ENCODE measurements around the gene CDYL2. TPM values are rescaled to one million over a fixed set of nuclear protein-coding genes. Genes with fewer than 3 reads are reported as not detected.

Gene CDYL2
- total RNA-seq, 1 donor from 2014 or later = 26.5 TPM

DNA sequence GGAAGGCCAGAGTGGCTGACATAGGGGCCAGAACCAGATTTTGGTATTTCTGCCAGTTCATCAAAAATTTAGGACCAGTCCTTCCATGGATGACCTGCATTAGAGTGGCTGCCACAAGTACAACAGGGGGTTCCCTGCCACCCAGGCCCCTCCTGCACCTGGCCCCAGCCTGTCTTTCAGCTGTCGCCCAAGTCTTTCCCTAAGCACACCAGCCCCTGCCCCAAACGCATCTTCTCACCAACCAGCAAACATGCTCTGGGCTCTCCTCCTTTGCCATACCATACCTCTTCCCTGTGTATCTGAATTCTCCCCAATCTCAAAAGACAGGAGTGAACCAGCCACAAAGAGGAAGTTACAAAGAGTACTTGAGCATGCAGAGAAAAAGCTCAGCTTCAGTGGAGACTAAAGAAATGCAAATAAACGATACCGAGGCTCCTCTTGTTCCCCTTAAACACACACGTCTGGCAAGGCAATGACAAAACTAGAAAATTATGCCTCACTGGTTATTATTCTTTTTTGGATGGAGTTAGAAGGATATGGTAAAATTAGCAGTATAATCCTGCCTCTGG lies 133.0 kb downstream of the CDYL2 start:
- Histone ChIP-seq H3K36me3 (ENCODE audit: insufficient read depth, low read length) (no peaks in the 10 kb centered on the region), H4K20me1 (ENCODE audit: insufficient read depth, low read length) (peaks cover 9% of the 10 kb centered on the region), H3K4me2 (ENCODE audit: low read length) (no peak overlapping the region), H3K9me3 (ENCODE audit: insufficient read depth, low read depth, low read length) (no peaks in the 10 kb centered on the region), H3K79me2 (ENCODE audit: insufficient read depth, low read length) (no peaks in the 10 kb centered on the region), H3K4me1 (ENCODE audit: insufficient read depth, low read length) (no peaks in the 10 kb centered on the region), H3K27ac (ENCODE audit: low read depth, low read length) (no peak overlapping the region), H3K4me3 (ENCODE audit: insufficient read depth, low read depth, low read length) (no peak overlapping the region), H2AFZ (ENCODE audit: low read depth, low read length) (no peak overlapping the region), H3K9ac (ENCODE audit: low read length) (no peak overlapping the region), H3K27me3 (ENCODE audit: insufficient read depth, low read length) (no peaks in the 10 kb centered on the region)
- peaks cover 20% of the 10 kb centered on the region for H3K36me3 Mint-ChIP-seq (ENCODE audit: low read depth, unreplicated experiment)
- FAIRE-seq (no peak), DNase-seq (ENCODE audit: low read depth) (no peak)
- H3K9me3 Mint-ChIP-seq (ENCODE audit: unreplicated experiment) = no peaks in the 10 kb centered on the region
- no peak for TF ChIP-seq EZH2 (IDR thresholded peaks at IDR 0.05; ENCODE audit: insufficient read depth, low read length)
- TF ChIP-seq, protein P1, sequence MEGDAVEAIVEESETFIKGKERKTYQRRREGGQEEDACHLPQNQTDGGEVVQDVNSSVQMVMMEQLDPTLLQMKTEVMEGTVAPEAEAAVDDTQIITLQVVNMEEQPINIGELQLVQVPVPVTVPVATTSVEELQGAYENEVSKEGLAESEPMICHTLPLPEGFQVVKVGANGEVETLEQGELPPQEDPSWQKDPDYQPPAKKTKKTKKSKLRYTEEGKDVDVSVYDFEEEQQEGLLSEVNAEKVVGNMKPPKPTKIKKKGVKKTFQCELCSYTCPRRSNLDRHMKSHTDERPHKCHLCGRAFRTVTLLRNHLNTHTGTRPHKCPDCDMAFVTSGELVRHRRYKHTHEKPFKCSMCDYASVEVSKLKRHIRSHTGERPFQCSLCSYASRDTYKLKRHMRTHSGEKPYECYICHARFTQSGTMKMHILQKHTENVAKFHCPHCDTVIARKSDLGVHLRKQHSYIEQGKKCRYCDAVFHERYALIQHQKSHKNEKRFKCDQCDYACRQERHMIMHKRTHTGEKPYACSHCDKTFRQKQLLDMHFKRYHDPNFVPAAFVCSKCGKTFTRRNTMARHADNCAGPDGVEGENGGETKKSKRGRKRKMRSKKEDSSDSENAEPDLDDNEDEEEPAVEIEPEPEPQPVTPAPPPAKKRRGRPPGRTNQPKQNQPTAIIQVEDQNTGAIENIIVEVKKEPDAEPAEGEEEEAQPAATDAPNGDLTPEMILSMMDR (IDR thresholded peaks at IDR 0.05; ENCODE audit: insufficient read depth, low read depth, low read length) = no peak
- H3K27me3 Mint-ChIP-seq (ENCODE audit: low read depth, unreplicated experiment) = no peaks in the 10 kb centered on the region
- no peak overlapping the region for H3K27ac Mint-ChIP-seq (ENCODE audit: unreplicated experiment)
- H3K4me3 Mint-ChIP-seq (ENCODE audit: unreplicated experiment) = no peak overlapping the region
- no peaks in the 10 kb centered on the region for H3K4me1 Mint-ChIP-seq (ENCODE audit: low read depth, unreplicated experiment)

DNA sequence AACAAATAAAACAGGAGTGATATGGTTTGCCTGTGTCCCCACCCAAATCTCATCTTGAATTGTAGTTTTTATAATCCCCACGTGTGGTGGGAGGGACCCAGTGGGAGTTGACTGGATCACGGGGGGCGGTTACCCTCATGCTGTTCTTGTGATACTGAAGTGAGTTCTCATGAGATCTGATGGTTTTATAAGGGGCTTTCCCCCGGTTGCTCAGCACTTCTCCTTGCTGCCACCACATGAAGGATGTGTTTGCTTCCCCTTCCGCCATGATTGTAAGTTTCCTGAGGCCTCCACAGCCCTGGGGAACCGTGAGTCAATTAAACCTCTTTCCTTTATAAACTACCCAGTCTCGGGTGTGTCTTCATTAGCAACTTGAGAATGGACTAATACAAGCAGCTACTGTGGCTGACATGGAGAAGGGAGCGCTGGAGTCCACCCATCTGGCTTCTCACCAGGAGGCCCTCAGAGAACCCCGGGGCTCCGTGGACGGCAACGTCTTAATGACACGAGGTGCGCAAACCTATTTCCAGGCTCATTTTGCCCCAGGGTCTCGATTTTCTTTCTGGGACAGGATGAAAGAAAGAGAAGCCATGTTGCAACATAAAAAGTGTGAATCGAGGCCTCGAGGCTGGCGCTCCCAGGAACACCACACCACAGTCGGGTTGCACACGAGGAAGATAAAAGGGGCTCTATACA lies 134.1 kb downstream of the CDYL2 start:
- H3K36me3 Mint-ChIP-seq (ENCODE audit: low read depth, unreplicated experiment) = peaks cover 20% of the 10 kb centered on the region
- no peaks in the 10 kb centered on the region for H3K27me3 Mint-ChIP-seq (ENCODE audit: low read depth, unreplicated experiment)
- TF ChIP-seq, protein P1 (IDR thresholded peaks at IDR 0.05; ENCODE audit: insufficient read depth, low read depth, low read length) = no peak
- no peak for TF ChIP-seq EZH2 (IDR thresholded peaks at IDR 0.05; ENCODE audit: insufficient read depth, low read length)
- Histone ChIP-seq H3K9me3 (ENCODE audit: insufficient read depth, low read depth, low read length) (no peaks in the 10 kb centered on the region), H3K4me3 (ENCODE audit: insufficient read depth, low read depth, low read length) (no peak overlapping the region), H3K4me1 (ENCODE audit: insufficient read depth, low read length) (no peaks in the 10 kb centered on the region), H4K20me1 (ENCODE audit: insufficient read depth, low read length) (peaks cover 9% of the 10 kb centered on the region), H3K4me2 (ENCODE audit: low read length) (no peak overlapping the region), H3K36me3 (ENCODE audit: insufficient read depth, low read length) (no peaks in the 10 kb centered on the region), H3K27me3 (ENCODE audit: insufficient read depth, low read length) (no peaks in the 10 kb centered on the region), H3K27ac (ENCODE audit: low read depth, low read length) (no peak overlapping the region), H2AFZ (ENCODE audit: low read depth, low read length) (no peak overlapping the region), H3K9ac (ENCODE audit: low read length) (no peak overlapping the region), H3K79me2 (ENCODE audit: insufficient read depth, low read length) (no peaks in the 10 kb centered on the region)
- no peaks in the 10 kb centered on the region for H3K9me3 Mint-ChIP-seq (ENCODE audit: unreplicated experiment)
- H3K27ac Mint-ChIP-seq (ENCODE audit: unreplicated experiment) = no peak overlapping the region
- H3K4me3 Mint-ChIP-seq (ENCODE audit: unreplicated experiment) = no peak overlapping the region
- DNase-seq (ENCODE audit: low read depth) = no peak
- no peaks in the 10 kb centered on the region for H3K4me1 Mint-ChIP-seq (ENCODE audit: low read depth, unreplicated experiment)
- FAIRE-seq = no peak

DNA sequence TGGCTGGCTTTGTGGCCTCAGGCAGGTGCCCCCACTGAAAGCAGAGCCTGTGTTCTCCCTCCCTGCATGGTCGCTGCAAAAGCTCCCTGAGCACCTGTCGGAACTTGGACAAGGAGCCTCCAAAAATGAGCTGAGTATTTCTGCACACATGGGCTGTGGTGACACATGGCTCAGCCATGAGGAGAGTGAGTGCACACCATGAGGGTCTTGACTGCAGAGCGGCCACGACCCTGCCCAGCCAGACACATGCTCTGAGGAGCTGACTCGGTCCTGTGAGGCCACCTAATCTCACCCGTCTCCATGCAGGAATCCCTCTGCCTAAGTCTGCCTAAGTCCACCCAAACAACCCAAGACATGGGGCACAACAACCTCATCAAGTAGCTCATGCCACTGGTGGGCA lies 134.7 kb downstream of the CDYL2 start:
- H4K20me1 ChIP-seq (ENCODE audit: insufficient read depth, low read length) = peaks cover 9% of the 10 kb centered on the region
- H3K79me2 ChIP-seq (ENCODE audit: insufficient read depth, low read length) = no peaks in the 10 kb centered on the region
- no peaks in the 10 kb centered on the region for H3K4me1 ChIP-seq (ENCODE audit: insufficient read depth, low read length)
- H3K27me3 ChIP-seq (ENCODE audit: insufficient read depth, low read length) = no peaks in the 10 kb centered on the region
- TF ChIP-seq, protein P1 (IDR thresholded peaks at IDR 0.05; ENCODE audit: insufficient read depth, low read depth, low read length) = no peak
- no peak for TF ChIP-seq EZH2 (IDR thresholded peaks at IDR 0.05; ENCODE audit: insufficient read depth, low read length)
- H3K27me3 Mint-ChIP-seq (ENCODE audit: low read depth, unreplicated experiment) = no peaks in the 10 kb centered on the region
- H3K4me3 ChIP-seq (ENCODE audit: insufficient read depth, low read depth, low read length) = no peak overlapping the region
- no peak for DNase-seq (ENCODE audit: low read depth)
- H3K4me3 Mint-ChIP-seq (ENCODE audit: unreplicated experiment) = no peak overlapping the region
- no peak overlapping the region for H3K27ac ChIP-seq (ENCODE audit: low read depth, low read length)
- no peaks in the 10 kb centered on the region for H3K9me3 Mint-ChIP-seq (ENCODE audit: unreplicated experiment)
- no peaks in the 10 kb centered on the region for H3K9me3 ChIP-seq (ENCODE audit: insufficient read depth, low read depth, low read length)
- peaks cover 19% of the 10 kb centered on the region for H3K36me3 Mint-ChIP-seq (ENCODE audit: low read depth, unreplicated experiment)
- no peak overlapping the region for H3K27ac Mint-ChIP-seq (ENCODE audit: unreplicated experiment)
- no peak for FAIRE-seq
- no peaks in the 10 kb centered on the region for H3K4me1 Mint-ChIP-seq (ENCODE audit: low read depth, unreplicated experiment)
- no peak overlapping the region for H2AFZ ChIP-seq (ENCODE audit: low read depth, low read length)
- H3K36me3 ChIP-seq (ENCODE audit: insufficient read depth, low read length) = no peaks in the 10 kb centered on the region
- H3K9ac ChIP-seq (ENCODE audit: low read length) = no peak overlapping the region
- H3K4me2 ChIP-seq (ENCODE audit: low read length) = no peak overlapping the region
